H9 (cell line): ENCODE data around the gene SPRED3. TPM values are rescaled to one million over a fixed set of nuclear protein-coding genes. Genes with fewer than 3 reads are reported as not detected.
A peak's percentile ranks its signal among the peaks of the same experiment; 100 is the strongest.

Experiments used
- DNase-seq: peaks from one replicate; pipeline ENCODE4 v3.0.0-alpha.2; 2017
- H2AFZ ChIP-seq: one replicate; pipeline ENCODE4 v1.6.1; 2013; ENCODE audit warnings: mild to moderate bottlenecking, low read length, control low read depth, moderate library complexity
- H2AK5ac ChIP-seq: 2 replicates; pipeline ENCODE4 v1.6.1; 2013; ENCODE audit warnings: low read length, control low read depth, mixed read lengths; ENCODE audit not compliant: insufficient read length
- H2BK120ac ChIP-seq: one replicate; pipeline ENCODE4 v1.6.1; 2013; ENCODE audit warnings: low read depth, mild to moderate bottlenecking, low read length, control low read depth, inconsistent platforms; ENCODE audit not compliant: poor library complexity, severe bottlenecking
- H2BK12ac ChIP-seq: 2 replicates; pipeline ENCODE4 v1.6.1; 2013; ENCODE audit warnings: low read length, control low read depth, mixed read lengths, low read depth; ENCODE audit not compliant: insufficient read length
- H2BK15ac ChIP-seq: 2 replicates; pipeline ENCODE4 v1.6.1; 2013; ENCODE audit warnings: low read depth, low read length, control low read depth
- H2BK20ac ChIP-seq: one replicate; pipeline ENCODE4 v1.6.1; 2013; ENCODE audit warnings: low read depth, mild to moderate bottlenecking, low read length, control low read depth, inconsistent platforms; ENCODE audit not compliant: poor library complexity, severe bottlenecking
- H2BK5ac ChIP-seq: 2 replicates; pipeline ENCODE4 v1.6.1; 2013; ENCODE audit warnings: low read length, control low read depth, mixed read lengths; ENCODE audit not compliant: insufficient read length
- H3K14ac ChIP-seq: 2 replicates; pipeline ENCODE4 v1.6.1; 2013; ENCODE audit warnings: low read length, control low read depth; ENCODE audit not compliant: insufficient read depth
- H3K18ac ChIP-seq: 2 replicates; pipeline ENCODE4 v1.6.1; 2013; ENCODE audit warnings: low read depth, mild to moderate bottlenecking, mixed read lengths, low read length, control low read depth; ENCODE audit not compliant: insufficient read length
- H3K23ac ChIP-seq: 2 replicates; pipeline ENCODE4 v1.6.1; 2013; ENCODE audit warnings: low read length, control low read depth, mixed read lengths, low read depth; ENCODE audit not compliant: insufficient read length
- H3K23me2 ChIP-seq: 2 replicates; pipeline ENCODE4 v1.6.1; 2013; ENCODE audit warnings: low read depth, mild to moderate bottlenecking, mixed read lengths, low read length, control low read depth; ENCODE audit not compliant: insufficient read length, poor library complexity, severe bottlenecking
- H3K27ac ChIP-seq: 2 replicates; pipeline ENCODE4 v1.5.1; 2013; ENCODE audit warnings: low read length, control low read depth, mixed read lengths, low read depth; ENCODE audit not compliant: insufficient read length
- H3K27me3 ChIP-seq: 2 replicates; pipeline ENCODE4 v1.6.1; 2013; ENCODE audit warnings: low read length, control low read depth, inconsistent platforms; ENCODE audit not compliant: insufficient read depth
- H3K4ac ChIP-seq: 2 replicates; pipeline ENCODE4 v1.6.1; 2013; ENCODE audit warnings: low read depth, mild to moderate bottlenecking, control low read depth, inconsistent platforms, low read length, moderate library complexity
- H3K4me1 ChIP-seq: 2 replicates; pipeline ENCODE4 v1.6.1; 2013; ENCODE audit warnings: low read length, control low read depth, inconsistent platforms; ENCODE audit not compliant: insufficient read depth
- H3K4me2 ChIP-seq: 2 replicates; pipeline ENCODE4 v1.6.1; 2013; ENCODE audit warnings: low read length, control low read depth, mixed read lengths; ENCODE audit not compliant: insufficient read length, insufficient read depth
- H3K56ac ChIP-seq: 2 replicates; pipeline ENCODE4 v1.6.1; 2013; ENCODE audit warnings: low read depth, mild to moderate bottlenecking, mixed read lengths, low read length, control low read depth; ENCODE audit not compliant: insufficient read length
- H3K79me1 ChIP-seq: 2 replicates; pipeline ENCODE4 v1.6.1; 2013; ENCODE audit warnings: low read depth, mild to moderate bottlenecking, moderate library complexity, low read length, control low read depth, inconsistent platforms; ENCODE audit not compliant: insufficient read depth, poor library complexity, severe bottlenecking
- H3K79me2 ChIP-seq: 2 replicates; pipeline ENCODE4 v1.6.1; 2013; ENCODE audit warnings: low read length, control low read depth, inconsistent platforms; ENCODE audit not compliant: insufficient read depth
- H3K9ac ChIP-seq: 2 replicates; pipeline ENCODE4 v1.6.1; 2013; ENCODE audit warnings: low read length, control low read depth, mixed read lengths; ENCODE audit not compliant: insufficient read length; ENCODE audit errors: extremely low read depth
- H3K9me3 ChIP-seq: one replicate; pipeline ENCODE4 v1.6.1; 2013; ENCODE audit warnings: low read depth, low read length, inconsistent platforms; ENCODE audit not compliant: control insufficient read depth
- H3T11ph ChIP-seq: one replicate; pipeline ENCODE4 v1.6.1; 2013; ENCODE audit warnings: mild to moderate bottlenecking, low read length, control low read depth, inconsistent platforms
- H4K20me1 ChIP-seq: one replicate; pipeline ENCODE4 v1.6.1; 2013; ENCODE audit not compliant: control insufficient read depth, insufficient read length, insufficient read depth
- H4K5ac ChIP-seq: 2 replicates; pipeline ENCODE4 v1.6.1; 2013; ENCODE audit warnings: low read depth, mild to moderate bottlenecking, mixed read lengths, low read length, control low read depth; ENCODE audit not compliant: insufficient read length
- H4K8ac ChIP-seq: replicated peaks from 2 replicates; pipeline ENCODE4 v1.6.1; 2013; ENCODE audit warnings: low read length, control low read depth, mixed read lengths, low read depth; ENCODE audit not compliant: insufficient read length
- H4K91ac ChIP-seq: 2 replicates; pipeline ENCODE4 v1.6.1; 2013; ENCODE audit warnings: low read depth, mild to moderate bottlenecking, moderate library complexity, mixed read lengths, low read length, control low read depth; ENCODE audit not compliant: insufficient read length
- H3K27ac Mint-ChIP-seq, 3 experiments: 2 replicates in 2 of 3; 3 replicates in 1 of 3; pipeline ENCODE4 v1.8.0; 2020 to 2021; ENCODE audit warnings: mixed read lengths in 3 of 3, mild to moderate bottlenecking in 1 of 3, moderate library complexity in 1 of 3
- H3K27me3 Mint-ChIP-seq: 2 replicates; pipeline ENCODE4 v1.8.0; 2021; ENCODE audit warnings: low read depth, mild to moderate bottlenecking, moderate library complexity, mixed read lengths
- H3K36me3 Mint-ChIP-seq, 3 experiments: 2 replicates in 2 of 3; 3 replicates in 1 of 3; pipeline ENCODE4 v1.8.0; 2020 to 2021; ENCODE audit warnings: low read depth in 3 of 3, mixed read lengths in 3 of 3; ENCODE audit not compliant: insufficient read depth in 1 of 3
- H3K4me1 Mint-ChIP-seq, 2 experiments: 2 replicates each; pipeline ENCODE4 v1.8.0; 2020; ENCODE audit warnings: mixed read lengths in 2 of 2
- H3K4me3 Mint-ChIP-seq, 2 experiments: 2 replicates in 1 of 2; 3 replicates in 1 of 2; pipeline ENCODE4 v1.8.0; 2020 to 2021; ENCODE audit warnings: mild to moderate bottlenecking in 2 of 2, mixed read lengths in 2 of 2, moderate library complexity in 1 of 2
- H3K9me3 Mint-ChIP-seq, 2 experiments: 2 replicates in 1 of 2; 3 replicates in 1 of 2; pipeline ENCODE4 v1.8.0; 2020; ENCODE audit warnings: mild to moderate bottlenecking in 2 of 2, mixed read lengths in 2 of 2, moderate library complexity in 1 of 2
- WGBS: extraction: QIAGEN DNeasy Blood & Tissue Kit; methylation state at CpG from one replicate; pipeline ENCODE4 v1.1.7; 2013; ENCODE audit warnings: missing lambda C conversion rate, low lambda C conversion rate, mixed read lengths; ENCODE audit not compliant: insufficient read length; ENCODE audit errors: extremely low coverage; 5-methylcytosine and 5-hydroxymethylcytosine counted together
- total RNA-seq: library from RNA; stranded (reverse); gene quantifications from 2 replicates; pipeline ENCODE4 v1.2.1, GENCODE V29; 2021
- TF ChIP-seq, protein P1 (sequence below): fragments of 200-600 bp; sonication (generic); conservative IDR thresholded peaks from 3 replicates; pipeline ENCODE4 v1.8.0; 2021; ENCODE audit warnings: antibody characterized with exemption, mild to moderate bottlenecking

SPRED3 gene
- total RNA-seq, 1 experiment from 2014 or later, result 16.4 TPM

DNA sequence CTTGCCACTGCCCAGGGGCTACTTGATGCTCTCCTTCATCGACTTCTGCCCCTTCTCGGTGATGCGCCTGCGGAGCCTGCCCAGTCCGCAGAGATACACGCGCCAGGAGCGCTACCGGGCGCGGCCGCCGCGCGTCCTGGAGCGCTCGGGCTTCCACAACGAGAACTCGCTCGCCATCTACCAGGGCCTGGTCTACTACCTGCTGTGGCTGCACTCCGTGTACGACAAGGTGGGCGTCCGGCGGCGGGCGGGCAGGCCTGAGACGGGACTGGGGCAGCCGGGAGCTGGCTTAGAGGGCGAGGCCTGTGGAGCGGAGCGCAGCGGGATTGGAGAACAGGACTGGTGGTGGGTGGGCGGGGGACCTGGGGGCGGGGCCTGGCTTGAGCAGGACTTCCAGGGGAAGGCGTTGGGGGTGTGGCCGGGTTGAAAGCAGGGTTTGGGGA, 26.8 kb upstream of the SPRED3 start:
- Histone ChIP-seq H3K4me1 (no peaks in the 10 kb centered on the region), H4K8ac (no peak overlapping the region), H3K79me2 (no peaks in the 10 kb centered on the region), H4K91ac (no peak overlapping the region), H2AK5ac (no peak overlapping the region), H3K4ac (no peak overlapping the region), H2BK120ac (no peak overlapping the region), H3T11ph (no peak overlapping the region), H2AFZ (no peak overlapping the region), H4K20me1 (no peaks in the 10 kb centered on the region), H3K23ac (no peak overlapping the region), H4K5ac (no peak overlapping the region), H3K23me2 (peaks cover 6% of the 10 kb centered on the region), H2BK5ac (no peak overlapping the region), H2BK12ac (no peak overlapping the region), H3K18ac (no peak overlapping the region), H3K27me3 (peaks cover 14% of the 10 kb centered on the region; the same call in 1 of the 2 replicates), H3K14ac (peak overlapping the region; percentile 13; the same call in 1 of the 2 replicates), H3K79me1 (no peaks in the 10 kb centered on the region), H3K27ac (no peak overlapping the region), H3K9ac (no peak overlapping the region), H3K56ac (no peak overlapping the region), H3K4me2 (peak overlapping the region; percentile 69), H2BK20ac (no peak overlapping the region), H3K9me3 (no peaks in the 10 kb centered on the region), H2BK15ac (no peak overlapping the region)
- H3K4me3 Mint-ChIP-seq, result peak overlapping the region; percentile 83 to 92
- TF ChIP-seq, protein P1, sequence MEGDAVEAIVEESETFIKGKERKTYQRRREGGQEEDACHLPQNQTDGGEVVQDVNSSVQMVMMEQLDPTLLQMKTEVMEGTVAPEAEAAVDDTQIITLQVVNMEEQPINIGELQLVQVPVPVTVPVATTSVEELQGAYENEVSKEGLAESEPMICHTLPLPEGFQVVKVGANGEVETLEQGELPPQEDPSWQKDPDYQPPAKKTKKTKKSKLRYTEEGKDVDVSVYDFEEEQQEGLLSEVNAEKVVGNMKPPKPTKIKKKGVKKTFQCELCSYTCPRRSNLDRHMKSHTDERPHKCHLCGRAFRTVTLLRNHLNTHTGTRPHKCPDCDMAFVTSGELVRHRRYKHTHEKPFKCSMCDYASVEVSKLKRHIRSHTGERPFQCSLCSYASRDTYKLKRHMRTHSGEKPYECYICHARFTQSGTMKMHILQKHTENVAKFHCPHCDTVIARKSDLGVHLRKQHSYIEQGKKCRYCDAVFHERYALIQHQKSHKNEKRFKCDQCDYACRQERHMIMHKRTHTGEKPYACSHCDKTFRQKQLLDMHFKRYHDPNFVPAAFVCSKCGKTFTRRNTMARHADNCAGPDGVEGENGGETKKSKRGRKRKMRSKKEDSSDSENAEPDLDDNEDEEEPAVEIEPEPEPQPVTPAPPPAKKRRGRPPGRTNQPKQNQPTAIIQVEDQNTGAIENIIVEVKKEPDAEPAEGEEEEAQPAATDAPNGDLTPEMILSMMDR, result peak; percentile 31; the same call in 2 of the 3 replicates
- peaks cover 0 to 4% (median 0%) of the 10 kb centered on the region in 3 experiments; a peak in 3 of 7 replicates for H3K36me3 Mint-ChIP-seq
- peaks cover 67% of the 10 kb centered on the region for H3K27me3 Mint-ChIP-seq
- DNase-seq, result peak; percentile 98
- H3K4me1 Mint-ChIP-seq, result peaks cover 10 to 16% of the 10 kb centered on the region in 2 experiments
- H3K9me3 Mint-ChIP-seq, result peaks cover 4 to 8% of the 10 kb centered on the region in 2 experiments; a peak in 2 of 5 replicates
- WGBS, result no CpG with 5 or more reads among the region's 37 CpGs
- H3K27ac Mint-ChIP-seq, result peak overlapping the region in 1 of 3 experiments; percentile 85; a peak in 3 of 7 replicates
